Loucy (cell line): Measurements from ENCODE around the gene SHISAL1.

Source experiments
- CTCF ChIP-seq: fragments of 200-600 bp; sonication (generic); conservative IDR thresholded peaks from 2 replicates; pipeline ENCODE4 v1.5.1; 2014; ENCODE audit warnings: mild to moderate bottlenecking, antibody characterized with exemption, low read length
- EZH2phosphoT487 ChIP-seq: fragments of 200-600 bp; IDR thresholded peaks from 2 replicates; pipeline ENCODE4 v1.6.1; 2018; ENCODE audit warnings: antibody characterized with exemption, mild to moderate bottlenecking, moderate library complexity, borderline replicate concordance

GRCh38 chr22:44312766-44313165 lies at the start of gene SHISAL1:
- TF ChIP-seq CTCF (no peak), EZH2phosphoT487 (no peak)
